Fibroblast of lung (primary cell): ENCODE measurements around the gene ABCA4. TPM values are rescaled to one million over a fixed set of nuclear protein-coding genes. Genes with fewer than 3 reads are reported as not detected.

Experiments
- DNase-seq, 2 donors: peaks; one replicate each; pipeline versions ENCODE4 v3.0.0 to v3.0.0-alpha.2; 2010; ENCODE audit warnings: low read depth in 2 of 2
- H2AFZ ChIP-seq: 2 replicates; pipeline ENCODE4 v1.5.1; 2012; ENCODE audit warnings: low read length, control low read depth, inconsistent platforms
- H3K27ac ChIP-seq: 2 replicates; pipeline ENCODE4 v1.5.1; 2011; ENCODE audit warnings: low read length, control low read depth; ENCODE audit not compliant: insufficient read depth
- H3K27me3 ChIP-seq: 2 replicates; pipeline ENCODE4 v1.5.1; 2011; ENCODE audit warnings: mild to moderate bottlenecking, low read length; ENCODE audit not compliant: control insufficient read depth, insufficient read depth
- H3K36me3 ChIP-seq: 2 replicates; pipeline ENCODE4 v1.5.1; 2011; ENCODE audit warnings: low read length; ENCODE audit not compliant: control insufficient read depth, insufficient read depth
- H3K4me1 ChIP-seq: 2 replicates; pipeline ENCODE4 v1.5.1; 2011; ENCODE audit warnings: low read length; ENCODE audit not compliant: control insufficient read depth, insufficient read depth; ENCODE audit errors: extremely low read depth
- H3K4me2 ChIP-seq: 2 replicates; pipeline ENCODE4 v1.5.1; 2011; ENCODE audit warnings: low read length, control low read depth; ENCODE audit not compliant: insufficient read depth; ENCODE audit errors: extremely low read depth
- H3K4me3 ChIP-seq, 4 experiments: fragments of 200-600 bp in 1 of 4; sonication (generic) in 1 of 4; replicated peaks in 1 of 4; 2 replicates each; pipeline ENCODE4 v1.5.1; 2011 to 2016; ENCODE audit warnings: low read length in 4 of 4, low read depth in 3 of 4, mild to moderate bottlenecking in 3 of 4, control low read depth in 2 of 4, inconsistent platforms in 1 of 4, mixed read lengths in 1 of 4; ENCODE audit not compliant: insufficient read depth in 1 of 4; ENCODE audit errors: control extremely low read depth in 1 of 4
- H3K79me2 ChIP-seq: 2 replicates; pipeline ENCODE4 v1.5.1; 2012; ENCODE audit warnings: mild to moderate bottlenecking, low read length, inconsistent platforms; ENCODE audit not compliant: control insufficient read depth, insufficient read depth
- H3K9ac ChIP-seq: 2 replicates; pipeline ENCODE4 v1.5.1; 2011; ENCODE audit warnings: mild to moderate bottlenecking, low read length, control low read depth; ENCODE audit not compliant: insufficient read depth
- H3K9me3 ChIP-seq: 2 replicates; pipeline ENCODE4 v1.5.1; 2012; ENCODE audit warnings: low read depth, low read length; ENCODE audit not compliant: control insufficient read depth, insufficient read depth
- H4K20me1 ChIP-seq: 2 replicates; pipeline ENCODE4 v1.5.1; 2011; ENCODE audit warnings: low read length; ENCODE audit not compliant: control insufficient read depth, insufficient read depth; ENCODE audit errors: extremely low read depth
- EZH2 ChIP-seq: IDR thresholded peaks from 2 replicates; pipeline ENCODE4 v1.5.1; 2012; ENCODE audit warnings: low read length, control low read depth, mild to moderate bottlenecking; ENCODE audit errors: missing control alignments
- polyA plus RNA-seq, 2 donors: library from polyadenylated mRNA; depleted of rRNA in 1 of 2; stranded (reverse) in 1 of 2; unstranded in 1 of 2; fragments of >200 nt; gene quantifications; 2 replicates each; pipeline ENCODE4 v1.2.1, GENCODE V29; 2011 to 2012; ENCODE audit warnings: missing spikeins in 1 of 2
- total RNA-seq: library from RNA; depleted of rRNA; stranded (reverse); fragments of >200 nt; gene quantifications from 2 replicates; pipeline ENCODE4 v1.2.1, GENCODE V29; 2014
- TF ChIP-seq, protein P1 (sequence below), 2 donors: IDR thresholded peaks in 1 of 2; conservative IDR thresholded peaks in 1 of 2; 1 replicate in 1 of 2; 2 replicates in 1 of 2; pipeline ENCODE4 v1.5.1; 2011 to 2012; ENCODE audit warnings: low read length in 2 of 2, control low read depth in 1 of 2, inconsistent platforms in 1 of 2, low read depth in 1 of 2, mild to moderate bottlenecking in 1 of 2

ABCA4 gene
- total and polyA plus RNA-seq, 2 donors (not counting 1 experiment from before 2014, with no cell fraction given), result 0.07 to 0.33 TPM

DNA sequence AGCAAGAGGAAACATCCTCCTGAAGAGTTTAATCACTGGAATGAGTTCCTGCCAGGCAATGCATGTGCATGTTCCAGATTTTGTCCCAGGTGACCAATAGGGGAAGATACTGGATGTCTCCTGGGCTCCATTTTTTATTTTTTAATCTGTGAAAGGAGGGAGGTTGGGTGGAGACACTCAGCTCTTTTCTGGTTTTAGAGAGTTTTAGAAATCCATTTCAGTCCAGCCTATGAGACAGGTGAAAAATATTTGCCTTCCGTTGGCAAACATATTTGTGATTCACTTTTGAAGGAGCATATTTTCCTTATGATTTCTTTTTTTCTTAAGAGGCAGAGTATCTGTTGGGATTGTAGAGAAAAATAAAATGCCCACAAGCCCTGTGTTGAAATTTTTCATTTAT lies 70.7 kb downstream of the ABCA4 start:
- H3K4me3 ChIP-seq, result no peak overlapping the region
- H2AFZ ChIP-seq, result no peak overlapping the region
- no peak for TF ChIP-seq EZH2
- TF ChIP-seq, protein P1, sequence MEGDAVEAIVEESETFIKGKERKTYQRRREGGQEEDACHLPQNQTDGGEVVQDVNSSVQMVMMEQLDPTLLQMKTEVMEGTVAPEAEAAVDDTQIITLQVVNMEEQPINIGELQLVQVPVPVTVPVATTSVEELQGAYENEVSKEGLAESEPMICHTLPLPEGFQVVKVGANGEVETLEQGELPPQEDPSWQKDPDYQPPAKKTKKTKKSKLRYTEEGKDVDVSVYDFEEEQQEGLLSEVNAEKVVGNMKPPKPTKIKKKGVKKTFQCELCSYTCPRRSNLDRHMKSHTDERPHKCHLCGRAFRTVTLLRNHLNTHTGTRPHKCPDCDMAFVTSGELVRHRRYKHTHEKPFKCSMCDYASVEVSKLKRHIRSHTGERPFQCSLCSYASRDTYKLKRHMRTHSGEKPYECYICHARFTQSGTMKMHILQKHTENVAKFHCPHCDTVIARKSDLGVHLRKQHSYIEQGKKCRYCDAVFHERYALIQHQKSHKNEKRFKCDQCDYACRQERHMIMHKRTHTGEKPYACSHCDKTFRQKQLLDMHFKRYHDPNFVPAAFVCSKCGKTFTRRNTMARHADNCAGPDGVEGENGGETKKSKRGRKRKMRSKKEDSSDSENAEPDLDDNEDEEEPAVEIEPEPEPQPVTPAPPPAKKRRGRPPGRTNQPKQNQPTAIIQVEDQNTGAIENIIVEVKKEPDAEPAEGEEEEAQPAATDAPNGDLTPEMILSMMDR (conservative IDR thresholded peaks at IDR 0.05 in 1 of 2, IDR thresholded peaks at IDR 0.05 in 1 of 2; ENCODE audit: low read depth in 1 of 2, low read length in 2 of 2), result no peak
- no peaks in the 10 kb centered on the region for H3K4me1 ChIP-seq
- H3K79me2 ChIP-seq, result no peaks in the 10 kb centered on the region
- DNase-seq, result peak in 1 of 2 donors; percentile 72
- H3K9me3 ChIP-seq, result no peaks in the 10 kb centered on the region
- no peaks in the 10 kb centered on the region for H4K20me1 ChIP-seq
- no peak overlapping the region for H3K27ac ChIP-seq
- H3K4me2 ChIP-seq, result no peak overlapping the region
- H3K36me3 ChIP-seq, result no peaks in the 10 kb centered on the region
- H3K27me3 ChIP-seq, result no peaks in the 10 kb centered on the region
- H3K9ac ChIP-seq, result no peak overlapping the region

DNA sequence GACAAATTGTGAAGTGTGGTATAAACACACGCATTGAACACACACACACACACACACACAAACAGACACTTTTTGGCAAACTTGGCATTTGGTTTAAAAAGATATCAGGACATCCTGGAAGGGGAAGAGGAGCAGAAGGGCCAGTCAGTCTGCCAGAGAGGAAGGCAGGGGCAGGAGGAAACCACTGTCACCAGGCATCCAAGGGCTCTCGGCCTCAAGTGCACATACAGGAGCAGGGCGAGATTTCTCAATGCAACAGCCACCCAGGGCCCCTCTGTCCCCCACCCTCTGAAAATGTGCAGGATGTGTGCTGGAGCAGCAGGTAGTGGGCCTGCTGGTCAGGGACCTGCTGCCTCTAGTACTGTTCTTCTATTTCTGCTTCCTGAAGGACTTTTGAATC lies 71.2 kb downstream of the ABCA4 start:
- TF ChIP-seq, protein P1 (conservative IDR thresholded peaks at IDR 0.05 in 1 of 2, IDR thresholded peaks at IDR 0.05 in 1 of 2; ENCODE audit: low read depth in 1 of 2, low read length in 2 of 2), result no peak
- no peak for TF ChIP-seq EZH2
- no peaks in the 10 kb centered on the region for H3K9me3 ChIP-seq
- no peaks in the 10 kb centered on the region for H3K79me2 ChIP-seq
- no peak for DNase-seq
- no peak overlapping the region for H3K27ac ChIP-seq
- no peak overlapping the region for H3K4me3 ChIP-seq
- no peak overlapping the region for H3K9ac ChIP-seq
- no peaks in the 10 kb centered on the region for H3K4me1 ChIP-seq
- no peak overlapping the region for H3K4me2 ChIP-seq
- H3K36me3 ChIP-seq, result no peaks in the 10 kb centered on the region
- no peak overlapping the region for H2AFZ ChIP-seq
- no peaks in the 10 kb centered on the region for H3K27me3 ChIP-seq
- no peaks in the 10 kb centered on the region for H4K20me1 ChIP-seq

DNA sequence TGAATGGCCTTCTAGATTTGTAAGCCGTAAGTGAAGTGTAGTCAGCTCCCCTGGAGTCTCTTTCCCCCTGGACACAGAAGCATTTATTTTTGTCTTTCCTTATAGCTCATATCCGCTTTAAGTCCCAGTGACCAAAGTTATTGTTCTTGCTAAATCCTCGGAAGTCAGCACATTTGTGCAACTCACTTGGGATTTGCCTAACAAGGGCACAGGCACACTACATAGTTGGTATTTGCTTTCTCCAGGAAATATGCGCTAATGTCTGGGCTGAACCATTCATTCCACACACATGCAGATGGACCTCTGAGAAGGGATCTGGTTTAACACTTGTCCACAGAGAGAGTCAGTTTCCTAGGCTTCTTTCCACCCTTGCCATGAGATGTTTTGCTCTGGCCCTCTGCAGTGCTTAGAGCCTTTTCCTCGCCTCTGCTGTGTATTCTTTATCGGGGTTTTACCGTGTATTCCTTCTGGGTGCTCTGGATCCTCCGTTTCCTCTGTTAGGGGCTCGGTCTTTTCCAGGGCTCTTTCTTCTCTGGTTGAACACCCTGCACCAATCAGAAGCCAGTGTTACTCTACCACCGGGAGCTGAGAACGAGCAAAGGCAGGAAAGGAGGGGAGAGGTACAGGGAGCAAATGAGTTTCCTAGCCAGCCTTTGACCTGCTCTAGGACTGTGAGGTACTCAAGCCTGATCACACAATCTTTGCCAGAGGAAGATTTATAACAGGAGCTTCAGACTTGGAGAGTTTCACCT lies 72.4 kb downstream of the ABCA4 start:
- peaks cover 4% of the 10 kb centered on the region for H3K4me1 ChIP-seq
- no peaks in the 10 kb centered on the region for H3K79me2 ChIP-seq
- no peaks in the 10 kb centered on the region for H3K27me3 ChIP-seq
- H3K36me3 ChIP-seq, result no peaks in the 10 kb centered on the region
- H2AFZ ChIP-seq, result no peak overlapping the region
- DNase-seq, result peak; percentile 15 to 52
- no peak overlapping the region for H3K9ac ChIP-seq
- no peak overlapping the region for H3K4me2 ChIP-seq
- H3K9me3 ChIP-seq, result no peaks in the 10 kb centered on the region
- H3K4me3 ChIP-seq, result no peak overlapping the region
- no peak for TF ChIP-seq EZH2
- TF ChIP-seq, protein P1 (conservative IDR thresholded peaks at IDR 0.05 in 1 of 2, IDR thresholded peaks at IDR 0.05 in 1 of 2; ENCODE audit: low read depth in 1 of 2, low read length in 2 of 2), result no peak
- no peak overlapping the region for H3K27ac ChIP-seq
- H4K20me1 ChIP-seq, result no peaks in the 10 kb centered on the region
